NCI-H2227 treated with DMSO at 0.1 percent for 48 hours (cell line): Measurements from ENCODE around the gene RGS21.
"Not testable (repeated sequence)": the region's sequence is repeated elsewhere in the genome, so short reads cannot be mapped to it uniquely, and the experiment has no call there.

Experiments used
- DNase-seq: peaks from one replicate; lab custom pipeline; 2025; lab: John Stamatoyannopoulos, UW

RGS21 gene

GRCh38 chr1:192316942-192317450 is at the start of gene RGS21:
Gene RGS21, plus strand, starts transcription at chr1:192316992. Its CDS starts 26,045 bp downstream, at chr1:192343037.
- no peak for DNase-seq

GRCh38 chr1:192268468-192269052 is 48.2 kb upstream of the RGS21 start:
- DNase-seq, result no peak

- no peak for DNase-seq
Measured at GRCh38 chr1:192270398-192270797, 46.4 kb upstream of the RGS21 start.

- DNase-seq, result no peak
Measured at GRCh38 chr1:192272732-192273131, 44.1 kb upstream of the RGS21 start.

GRCh38 chr1:192274588-192274987 is 42.2 kb upstream of the RGS21 start:
- DNase-seq, result no peak

- no peak for DNase-seq
Measured at GRCh38 chr1:192277635-192278034, 39.2 kb upstream of the RGS21 start.

- no peak for DNase-seq
Measured at GRCh38 chr1:192284927-192285326, 31.9 kb upstream of the RGS21 start.

- DNase-seq, result no peak
Measured at GRCh38 chr1:192303029-192303428, 13.8 kb upstream of the RGS21 start.

- DNase-seq, result not testable (repeated sequence)
Measured at GRCh38 chr1:192308314-192308713, 8.5 kb upstream of the RGS21 start.

- peak; percentile 13 for DNase-seq
Measured at GRCh38 chr1:192311281-192311680, 5.5 kb upstream of the RGS21 start.

- DNase-seq, result no peak
Measured at GRCh38 chr1:192327997-192328396, 11.2 kb downstream of the RGS21 start.

GRCh38 chr1:192342842-192343241 is 26.1 kb downstream of the RGS21 start:
- DNase-seq, result no peak

GRCh38 chr1:192343344-192343743 is 26.6 kb downstream of the RGS21 start:
- DNase-seq, result no peak

GRCh38 chr1:192349314-192349713 is 32.5 kb downstream of the RGS21 start:
- no peak for DNase-seq

- no peak for DNase-seq
Measured at GRCh38 chr1:192350356-192350755, 33.6 kb downstream of the RGS21 start.

- no peak for DNase-seq
Measured at GRCh38 chr1:192351550-192351949, 34.8 kb downstream of the RGS21 start.

GRCh38 chr1:192357924-192358323 is 41.1 kb downstream of the RGS21 start:
- DNase-seq, result no peak

GRCh38 chr1:192358402-192358801 is 41.6 kb downstream of the RGS21 start:
- DNase-seq, result no peak

GRCh38 chr1:192358822-192359221 is 42.0 kb downstream of the RGS21 start:
- no peak for DNase-seq

- DNase-seq, result no peak
Measured at GRCh38 chr1:192363177-192363576, 46.4 kb downstream of the RGS21 start.

GRCh38 chr1:192367436-192367835 is 50.6 kb downstream of the RGS21 start:
- DNase-seq, result no peak

GRCh38 chr1:192375306-192375705 is 58.5 kb downstream of the RGS21 start:
- no peak for DNase-seq

GRCh38 chr1:192376374-192376773 is 59.6 kb downstream of the RGS21 start:
- no peak for DNase-seq

GRCh38 chr1:192378276-192378675 is 61.5 kb downstream of the RGS21 start:
- DNase-seq, result no peak
